Measurements from ENCODE around the gene TTC33.
"Not testable (repeated sequence)": the region's sequence is repeated elsewhere in the genome, so short reads cannot be mapped to it uniquely, and the experiment has no call there.

TTC33 gene, protein sequence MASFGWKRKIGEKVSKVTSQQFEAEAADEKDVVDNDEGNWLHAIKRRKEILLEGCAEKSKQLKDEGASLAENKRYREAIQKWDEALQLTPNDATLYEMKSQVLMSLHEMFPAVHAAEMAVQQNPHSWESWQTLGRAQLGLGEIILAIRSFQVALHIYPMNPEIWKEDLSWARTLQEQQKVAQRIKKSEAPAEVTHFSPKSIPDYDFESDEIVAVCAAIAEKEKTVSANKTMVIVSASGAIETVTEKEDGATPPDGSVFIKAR
- 9.2 to 27.8 (median 18.5) reads per million in 18 experiments for total RNA-seq

DNA sequence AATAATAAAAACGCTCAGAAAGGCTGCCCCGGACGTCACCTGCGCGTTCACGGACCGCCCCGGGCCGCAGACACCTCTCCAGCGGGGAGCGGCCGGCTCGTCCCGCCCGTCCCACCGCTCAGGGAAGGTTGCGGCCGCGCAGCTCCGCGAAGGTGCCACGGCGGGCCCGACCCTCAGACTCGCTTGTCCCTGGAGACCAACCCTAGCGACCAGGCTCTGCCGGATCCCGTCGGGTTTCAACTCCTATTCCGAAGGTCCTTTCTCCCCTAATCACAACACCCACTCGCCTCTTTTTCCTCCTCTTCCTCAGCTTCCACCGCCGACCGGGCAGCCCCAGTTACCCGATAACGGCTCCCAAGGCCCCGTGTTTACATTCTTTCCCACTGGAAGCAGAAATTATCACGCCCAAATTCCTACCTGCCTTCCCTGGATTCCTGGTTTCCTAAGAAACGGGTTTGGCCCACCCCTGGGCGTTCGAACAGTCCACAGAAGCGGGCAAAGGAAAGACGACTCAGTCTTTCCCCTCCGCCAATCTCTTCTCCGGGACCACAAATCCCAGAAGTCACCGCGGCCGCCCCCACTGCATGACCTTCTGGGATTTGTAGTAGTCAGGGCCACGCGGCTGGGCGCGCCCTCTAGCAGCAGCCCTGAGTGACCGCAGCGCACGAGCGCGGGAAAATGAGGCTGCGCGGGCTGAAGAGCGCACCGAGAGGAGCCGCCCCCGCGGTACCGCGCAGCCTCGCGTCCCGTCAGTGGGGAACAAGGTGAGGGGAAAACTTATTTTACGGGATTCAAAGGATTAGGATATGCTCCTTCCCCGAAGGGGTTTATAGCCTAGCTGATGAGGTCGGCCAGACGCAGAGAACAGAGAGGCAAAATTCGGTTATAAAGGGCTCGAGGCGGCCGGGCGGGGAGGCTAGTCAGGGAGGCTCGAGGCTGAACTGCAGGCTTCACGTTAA lies at the start of gene TTC33:
TSS of gene TTC33 (minus strand) at position 555 of the 959 bp plus-strand sequence. CDS start 8,943 bp downstream, outside the sequence.
- peak; percentile 91 to 93 for DNase-seq

DNA sequence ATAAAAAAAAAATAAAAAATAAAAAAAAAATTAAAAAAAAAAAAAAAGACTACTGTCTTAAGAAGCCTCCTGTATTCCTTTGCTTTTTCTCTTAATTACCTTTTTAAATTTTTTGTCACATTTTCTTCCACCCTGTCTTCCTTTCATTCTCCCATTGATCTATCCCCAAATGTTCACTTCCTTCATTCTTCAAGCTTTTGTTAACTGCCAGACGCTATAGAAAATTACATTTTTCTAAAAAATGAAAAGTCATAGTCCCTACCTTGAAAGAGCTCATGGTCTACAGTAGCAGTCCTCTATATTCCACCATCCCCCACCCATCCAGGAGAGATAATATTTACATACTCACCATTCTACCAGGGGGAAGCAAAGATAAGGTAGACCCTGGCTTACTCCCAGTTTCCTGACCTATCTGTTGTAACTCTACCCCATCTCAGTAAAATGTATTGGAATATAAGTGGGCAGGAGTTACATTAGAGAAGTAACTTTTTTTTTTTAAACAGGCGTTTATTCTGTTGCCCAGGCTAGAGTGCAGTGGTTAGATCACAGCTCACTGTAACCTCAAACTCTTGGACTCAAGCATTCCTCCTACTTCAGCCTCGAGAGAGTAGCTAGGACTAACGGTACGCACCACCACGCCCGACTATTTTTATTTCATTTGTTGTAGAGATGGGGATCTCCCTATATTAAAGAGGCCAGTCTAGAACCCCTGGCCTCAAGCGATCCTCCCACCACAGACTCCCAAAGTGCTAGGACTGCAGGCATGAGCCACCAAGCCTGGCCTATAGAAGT lies 46.2 kb upstream of the TTC33 start:
- DNase-seq = no peak

GRCh38 chr5:40799258-40799657 lies 43.5 kb upstream of the TTC33 start:
- no peak for DNase-seq

DNA sequence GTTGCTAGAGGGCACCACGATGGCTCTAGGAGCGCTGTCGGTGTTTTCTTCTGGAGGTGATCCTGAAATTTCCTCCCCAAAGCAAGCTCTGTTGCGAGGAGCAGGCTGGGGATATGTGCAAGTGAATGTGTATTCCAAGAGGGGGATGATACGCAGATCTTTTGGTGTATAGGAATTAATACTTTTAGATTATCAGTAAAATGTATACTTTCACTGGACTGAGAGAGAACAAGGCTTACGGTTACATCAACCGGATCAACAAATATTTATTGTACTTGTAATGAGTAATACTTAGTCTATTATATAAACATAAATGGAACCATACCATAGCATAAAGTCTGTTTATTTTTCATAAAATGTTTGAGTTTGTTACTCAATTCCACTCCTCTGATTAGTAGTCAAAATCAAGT lies 43.0 kb upstream of the TTC33 start:
- no peak for DNase-seq

DNA sequence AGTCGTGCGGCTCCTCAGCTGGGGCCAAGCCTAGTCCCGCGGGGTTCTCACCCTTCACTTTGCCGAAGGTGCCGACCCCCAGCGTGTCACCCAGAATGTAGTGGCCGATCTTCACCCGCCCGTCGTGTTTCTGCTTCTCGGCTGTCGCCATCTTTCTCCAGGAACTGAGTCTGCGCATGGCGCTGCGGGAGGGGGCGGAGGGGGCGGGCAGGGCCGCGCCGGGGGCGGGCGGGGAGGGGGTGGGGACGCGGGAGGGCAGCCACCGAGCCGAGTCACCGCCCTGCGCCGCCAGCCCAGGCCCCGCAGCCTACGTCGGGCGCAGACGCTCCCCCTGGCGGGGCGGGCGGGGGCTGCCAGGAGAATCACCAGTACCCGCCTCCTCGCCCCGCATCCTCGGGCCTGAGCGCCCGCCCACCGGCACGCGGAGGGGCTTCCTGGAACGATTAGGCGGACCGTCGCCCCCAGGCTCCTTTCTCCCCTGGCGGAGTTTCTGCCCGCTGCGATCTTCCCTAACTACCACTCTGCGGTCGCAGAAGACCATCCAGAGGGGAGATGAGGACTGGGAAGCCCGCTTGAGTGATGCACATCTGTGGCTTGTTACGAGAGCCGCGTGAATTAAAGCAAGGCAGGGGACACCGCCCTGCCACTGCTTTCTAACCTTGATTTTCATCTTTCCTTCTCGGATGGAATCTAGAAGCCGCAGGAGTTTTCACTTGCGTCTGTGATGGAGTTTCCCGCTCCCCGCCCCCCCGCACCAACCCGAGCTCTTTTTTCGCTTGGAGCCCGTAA lies 42.4 kb upstream of the TTC33 start, which contains the start of gene PRKAA1:
TSS of gene PRKAA1 (minus strand) at position 363 of the 789 bp plus-strand sequence. CDS start at position 178, 185 bp downstream.
- peak; percentile 73 to 74 for DNase-seq

DNA sequence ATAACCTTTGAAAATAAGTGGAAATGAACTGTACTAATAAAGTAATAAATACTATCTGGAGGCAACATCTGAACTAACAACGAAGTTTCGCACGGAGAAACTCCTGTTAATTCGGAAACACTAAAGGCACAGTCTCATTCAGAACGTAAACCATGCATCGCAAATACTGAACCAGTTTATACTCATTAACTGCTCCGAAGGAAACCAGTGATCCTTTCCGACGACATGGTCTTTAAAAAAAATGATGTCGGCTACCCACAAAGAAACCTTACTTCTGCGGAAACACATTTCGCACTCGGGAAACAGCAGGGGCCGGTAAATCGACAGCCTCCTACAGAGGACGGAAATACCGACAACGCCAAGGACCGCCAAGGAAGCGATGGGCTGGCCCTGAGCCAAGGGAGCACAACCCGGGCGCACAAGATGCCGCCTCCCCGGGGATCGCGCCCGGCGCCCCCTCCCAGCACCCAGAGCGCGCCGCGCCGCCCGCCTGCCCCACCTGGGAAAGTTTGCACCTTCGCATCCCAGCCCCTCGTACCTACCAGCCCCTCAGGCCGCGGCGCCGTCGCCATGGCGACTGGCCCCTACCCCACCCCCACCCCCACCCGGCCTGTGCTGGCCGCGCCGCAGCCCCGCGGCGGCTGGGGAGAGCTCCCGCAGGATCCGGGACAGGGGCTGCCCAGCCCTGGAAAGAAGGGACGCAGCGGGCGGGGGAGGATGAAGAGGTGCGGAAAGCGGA lies 41.7 kb upstream of the TTC33 start:
- peak; percentile 42 to 56 for DNase-seq

- peak; percentile 50 to 70 for DNase-seq
Observed at GRCh38 chr5:40796487-40796889, 40.7 kb upstream of the TTC33 start.

GRCh38 chr5:40794877-40795276 lies 39.1 kb upstream of the TTC33 start:
- DNase-seq = not testable (repeated sequence)

DNA sequence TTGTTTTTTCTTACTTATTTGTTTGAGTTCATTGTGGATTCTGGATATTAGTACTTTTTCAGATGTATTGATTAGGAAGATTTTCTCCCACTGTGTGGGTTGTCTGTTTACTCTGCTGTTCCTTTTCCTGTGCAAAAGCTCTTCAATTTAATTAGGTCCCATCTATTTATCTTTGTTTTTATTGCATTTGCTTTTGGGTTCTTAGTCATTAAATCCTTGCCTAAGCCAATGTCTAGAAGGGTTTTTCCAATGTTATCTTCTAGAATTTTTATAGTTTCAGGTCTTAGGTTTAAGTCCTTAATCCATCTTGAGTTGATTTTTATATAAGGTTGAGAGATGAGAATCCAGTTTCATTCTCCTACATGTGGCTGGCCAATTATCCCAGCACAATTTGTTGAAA lies 38.6 kb upstream of the TTC33 start:
- not testable (repeated sequence) for DNase-seq

GRCh38 chr5:40792691-40793090 lies 36.9 kb upstream of the TTC33 start:
- DNase-seq = not testable (repeated sequence)

DNA sequence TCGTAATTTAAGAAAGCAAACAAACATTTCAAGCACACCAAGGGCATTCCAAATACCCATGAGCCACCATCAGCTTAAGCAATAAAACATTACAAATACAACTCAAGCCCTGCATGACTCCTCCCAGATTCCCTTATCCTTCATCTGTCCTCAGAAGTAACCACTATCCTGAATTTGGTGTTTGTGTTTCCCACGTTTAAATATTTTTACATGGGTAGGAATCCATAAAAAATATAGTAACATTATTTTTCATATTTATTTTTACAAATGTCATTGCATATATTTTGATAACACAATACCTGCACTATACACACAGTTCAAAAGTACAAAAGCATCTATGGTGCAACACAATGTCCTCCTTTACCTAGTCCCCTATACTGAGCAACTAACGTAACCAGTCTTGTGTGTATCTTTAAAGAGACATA lies 36.0 kb upstream of the TTC33 start:
- DNase-seq = no peak

DNA sequence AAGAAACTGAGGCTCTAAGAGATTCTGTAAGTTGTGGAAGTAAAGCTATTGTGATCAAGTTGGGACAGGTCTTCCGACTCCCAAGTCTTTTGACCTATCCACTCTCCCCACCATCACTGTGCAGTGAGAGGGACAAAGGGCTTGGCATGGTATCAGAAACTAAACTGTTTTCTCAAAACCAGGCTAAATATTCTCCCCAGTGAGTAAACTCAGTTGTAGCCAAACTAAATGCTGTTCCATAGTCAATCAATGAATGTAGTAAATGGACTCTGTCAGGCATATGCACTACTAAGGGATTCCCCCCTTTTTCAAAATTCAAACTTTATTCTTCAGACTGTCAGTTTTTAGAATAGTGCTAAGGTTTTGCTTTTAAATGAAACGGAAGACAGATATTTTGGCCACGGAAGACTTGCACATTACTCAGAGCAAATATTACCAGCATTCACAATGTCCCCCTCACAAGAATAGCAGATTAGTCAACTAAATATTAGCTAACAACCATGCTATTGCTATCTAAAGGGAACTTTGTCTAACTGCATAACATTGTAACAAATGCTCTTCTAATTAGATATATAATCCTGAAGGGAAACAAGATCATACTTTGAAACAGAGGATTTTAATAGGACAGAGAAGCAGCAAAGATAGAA lies 35.3 kb upstream of the TTC33 start:
- DNase-seq = no peak

- DNase-seq = not testable (repeated sequence)
Observed at GRCh38 chr5:40788941-40789340, 33.2 kb upstream of the TTC33 start.

DNA sequence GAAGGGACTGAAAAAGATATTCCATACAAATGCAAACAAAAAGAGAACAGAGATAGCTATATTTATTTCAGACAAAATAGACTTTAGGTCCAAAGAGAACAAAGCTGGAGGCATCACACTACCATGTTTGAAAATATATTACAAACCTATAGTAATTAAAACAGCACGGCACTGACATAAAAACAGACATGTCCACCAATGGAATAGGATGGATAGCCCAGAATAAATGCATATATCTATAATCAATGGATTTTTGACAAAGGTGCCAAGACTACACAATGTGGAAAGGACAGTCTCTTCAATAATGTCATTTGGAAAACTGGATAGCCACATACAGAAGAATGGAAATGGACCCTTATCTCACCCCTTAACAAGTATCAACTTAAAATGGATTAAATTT lies 32.2 kb upstream of the TTC33 start:
- no peak for DNase-seq

- DNase-seq = not testable (repeated sequence)
Observed at GRCh38 chr5:40786664-40787063, 30.9 kb upstream of the TTC33 start.

DNA sequence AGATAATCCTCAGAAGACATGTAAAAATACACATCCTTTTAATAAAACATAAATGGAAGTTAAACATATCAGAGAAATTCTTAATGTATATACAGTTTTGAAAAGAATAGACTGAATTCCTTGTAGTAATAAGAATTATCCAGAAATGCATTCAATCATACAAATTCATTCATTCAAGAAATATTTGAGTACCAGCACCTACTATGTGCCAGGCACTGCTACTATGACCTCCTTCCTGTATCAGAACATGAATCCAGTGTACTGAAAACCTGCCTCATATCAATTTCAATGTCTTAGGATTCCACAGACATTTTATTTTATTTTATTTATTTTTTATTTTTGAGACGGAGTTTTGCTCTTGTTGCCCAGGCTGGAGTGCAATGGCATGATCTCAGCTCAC lies 29.2 kb upstream of the TTC33 start:
- DNase-seq = no peak

- no peak for DNase-seq
Observed at GRCh38 chr5:40784027-40784653, 28.4 kb upstream of the TTC33 start.

DNA sequence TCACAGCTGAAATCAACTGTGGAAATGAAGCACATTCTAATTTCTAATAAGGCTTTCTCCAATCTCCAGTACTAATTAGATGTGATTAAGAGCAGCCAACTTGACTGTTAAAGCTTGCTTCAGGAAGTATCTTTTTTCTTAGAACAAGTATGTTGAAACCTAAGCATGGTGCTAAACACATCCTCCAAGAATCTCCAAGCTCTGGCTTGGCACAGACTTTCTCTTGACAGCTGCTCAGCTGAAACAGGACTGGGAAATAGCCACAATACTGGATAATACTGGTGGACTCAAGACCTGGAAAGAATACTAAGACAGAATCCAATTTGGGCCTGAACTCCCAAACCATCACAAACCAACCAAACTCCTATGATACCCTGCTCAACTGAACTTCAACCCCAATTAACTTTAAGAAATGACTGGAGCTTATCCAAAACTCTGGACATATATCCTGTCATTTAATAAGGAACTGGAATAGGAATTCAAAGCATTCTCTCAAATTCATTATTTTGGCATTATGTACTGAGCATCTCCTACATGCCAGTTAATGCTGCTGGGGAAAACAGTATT lies 26.2 kb upstream of the TTC33 start:
- DNase-seq = no peak

DNA sequence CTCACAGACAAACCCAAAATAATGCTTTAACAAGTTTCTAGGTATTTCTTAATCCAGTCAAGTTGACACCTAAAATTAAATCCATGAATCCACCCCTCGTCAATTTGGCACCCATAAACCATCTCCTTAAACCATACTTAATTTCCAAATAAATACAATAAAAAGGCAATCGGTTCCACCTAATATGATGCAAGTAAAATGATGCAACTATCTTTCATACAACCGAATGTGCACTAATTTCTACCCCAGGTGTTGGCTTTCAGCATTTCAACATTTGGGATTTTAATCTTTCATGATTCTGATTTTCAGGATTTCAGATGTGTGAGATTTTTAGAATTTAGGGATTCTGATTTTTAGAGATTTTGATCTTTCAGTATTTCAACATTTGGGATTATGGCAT lies 25.1 kb upstream of the TTC33 start:
- DNase-seq = no peak

DNA sequence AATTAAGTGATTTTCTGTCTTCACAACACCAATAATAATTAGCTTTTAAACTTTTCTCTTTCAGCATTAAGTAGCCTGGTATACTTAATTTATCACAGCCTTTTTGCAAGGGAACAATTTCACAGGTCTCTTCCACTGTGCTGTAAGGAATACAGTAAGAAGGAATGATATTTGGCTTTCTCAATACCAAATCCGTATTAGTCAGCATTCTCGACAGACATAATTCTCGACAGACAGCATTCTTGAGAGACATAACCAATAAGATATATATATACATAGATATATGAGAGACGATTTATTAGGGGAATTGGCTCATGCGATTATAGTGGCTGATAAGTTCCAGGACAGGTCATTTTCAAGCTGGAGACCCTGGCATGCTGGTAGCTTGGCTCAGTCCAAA lies 24.4 kb upstream of the TTC33 start:
- no peak for DNase-seq

All from inflammatory macrophage (primary cell).